Measurements from ENCODE around the gene GALNT11. TPM values are rescaled to one million over a fixed set of nuclear protein-coding genes. Genes with fewer than 3 reads are reported as not detected.

Gene GALNT11
- polyA plus RNA-seq, 3 donors: 116 to 122 (median 119) TPM

DNA sequence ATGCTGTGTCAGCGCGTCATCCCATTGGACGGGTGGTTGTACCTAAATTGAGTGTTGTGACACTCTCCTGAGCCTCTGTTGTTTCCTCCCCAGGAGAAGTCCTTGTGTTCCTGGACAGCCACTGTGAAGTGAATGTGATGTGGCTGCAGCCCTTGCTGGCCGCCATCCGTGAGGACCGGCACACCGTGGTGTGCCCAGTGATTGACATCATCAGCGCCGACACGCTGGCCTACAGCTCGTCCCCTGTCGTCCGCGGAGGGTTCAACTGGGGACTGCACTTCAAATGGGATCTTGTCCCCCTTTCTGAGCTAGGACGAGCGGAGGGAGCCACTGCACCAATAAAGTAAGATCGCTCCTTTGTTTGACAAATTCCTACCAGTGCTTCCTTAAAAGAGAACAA lies 82.5 kb downstream of the GALNT11 start:
- no peak for DNase-seq (ENCODE audit: low read depth in 3 of 3, low spot score in 2 of 3)

- no peak for DNase-seq (ENCODE audit: low read depth in 3 of 3, low spot score in 2 of 3)
Observed at GRCh38 chr7:152108359-152108758, 82.9 kb downstream of the GALNT11 start.

DNA sequence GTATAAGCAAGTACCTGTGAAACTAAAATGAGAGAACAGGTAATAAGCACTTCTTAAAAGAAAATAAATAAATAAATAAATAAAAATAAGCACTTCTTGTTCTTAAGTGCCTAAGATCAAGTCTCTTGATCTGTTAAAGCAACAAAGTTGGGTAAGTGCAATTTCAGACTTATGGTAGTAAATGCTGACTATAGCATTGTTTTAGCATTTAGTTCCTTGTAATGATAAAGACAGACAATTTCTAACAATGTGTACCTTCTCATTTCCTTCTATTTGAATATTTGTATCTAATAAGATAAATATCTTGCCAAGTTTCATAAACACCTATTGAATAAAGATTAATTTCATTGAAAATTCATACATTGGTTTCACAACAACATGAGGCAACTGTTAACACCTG lies 87.4 kb downstream of the GALNT11 start:
- no peak for DNase-seq (ENCODE audit: low read depth in 3 of 3, low spot score in 2 of 3)

- DNase-seq (ENCODE audit: low read depth in 3 of 3, low spot score in 2 of 3): no peak
Observed at GRCh38 chr7:152115021-152115718, 89.7 kb downstream of the GALNT11 start.

DNA sequence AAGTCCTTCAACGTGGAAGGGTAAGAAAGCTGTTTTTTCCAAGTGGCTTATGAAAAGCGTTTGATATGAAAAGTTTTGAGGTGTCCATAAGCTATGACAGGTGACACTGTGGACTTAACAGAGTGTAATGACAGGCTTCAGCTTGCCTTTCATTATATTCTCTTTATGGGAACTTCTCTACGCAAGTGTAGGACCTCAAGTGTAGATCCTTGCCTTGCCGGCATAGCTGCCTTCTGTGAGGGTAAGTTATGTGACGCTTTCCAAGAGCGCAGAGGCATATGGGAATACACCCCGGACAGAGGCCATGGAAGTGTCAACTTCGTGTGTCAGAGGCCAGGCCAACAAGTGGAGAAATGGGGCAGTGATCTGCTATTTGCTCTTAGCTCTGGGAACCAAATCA lies 91.9 kb downstream of the GALNT11 start:
- DNase-seq (ENCODE audit: low read depth in 3 of 3, low spot score in 2 of 3): no peak

GRCh38 chr7:152120210-152120609 lies 94.7 kb downstream of the GALNT11 start:
- no peak for DNase-seq (ENCODE audit: low read depth in 3 of 3, low spot score in 2 of 3)

DNA sequence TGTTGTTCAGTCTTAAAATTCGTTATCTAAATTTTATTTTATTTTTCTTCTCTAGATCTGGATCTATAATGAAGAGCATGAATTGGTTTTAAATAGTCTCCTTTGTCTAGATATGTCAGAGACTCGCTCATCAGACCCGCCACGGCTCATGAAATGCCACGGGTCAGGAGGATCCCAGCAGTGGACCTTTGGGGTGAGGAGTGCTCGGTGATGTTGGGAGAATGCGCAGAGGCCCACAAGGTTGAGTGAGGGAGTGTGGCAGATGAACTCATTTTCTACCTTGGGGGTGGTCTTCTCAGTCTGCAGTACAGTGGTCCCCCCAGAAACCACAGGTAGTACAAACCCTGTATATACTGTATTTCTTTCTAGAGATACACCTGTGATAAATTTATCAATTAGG lies 95.3 kb downstream of the GALNT11 start:
- no peak for DNase-seq (ENCODE audit: low read depth in 3 of 3, low spot score in 2 of 3)

DNA sequence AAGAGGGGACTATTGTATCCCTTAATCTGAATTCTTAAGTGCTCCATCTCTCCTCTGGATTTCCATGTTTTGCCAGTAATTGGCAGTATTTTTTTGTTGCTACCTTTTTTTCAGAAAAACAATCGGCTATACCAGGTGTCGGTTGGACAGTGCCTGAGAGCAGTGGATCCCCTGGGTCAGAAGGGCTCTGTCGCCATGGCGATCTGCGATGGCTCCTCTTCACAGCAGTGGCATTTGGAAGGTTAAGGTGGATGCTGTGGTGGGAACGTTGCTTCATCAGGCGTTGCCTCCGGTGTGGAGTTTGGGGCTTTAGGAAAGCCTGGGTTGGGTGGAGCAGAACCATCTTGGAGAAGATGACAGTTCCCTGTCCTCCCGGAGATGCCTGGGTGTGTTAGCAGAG lies 96.0 kb downstream of the GALNT11 start:
- no peak for DNase-seq (ENCODE audit: low read depth in 3 of 3, low spot score in 2 of 3)

- no peak for DNase-seq (ENCODE audit: low read depth in 3 of 3, low spot score in 2 of 3)
Observed at GRCh38 chr7:152122540-152122939, 97.1 kb downstream of the GALNT11 start.

DNA sequence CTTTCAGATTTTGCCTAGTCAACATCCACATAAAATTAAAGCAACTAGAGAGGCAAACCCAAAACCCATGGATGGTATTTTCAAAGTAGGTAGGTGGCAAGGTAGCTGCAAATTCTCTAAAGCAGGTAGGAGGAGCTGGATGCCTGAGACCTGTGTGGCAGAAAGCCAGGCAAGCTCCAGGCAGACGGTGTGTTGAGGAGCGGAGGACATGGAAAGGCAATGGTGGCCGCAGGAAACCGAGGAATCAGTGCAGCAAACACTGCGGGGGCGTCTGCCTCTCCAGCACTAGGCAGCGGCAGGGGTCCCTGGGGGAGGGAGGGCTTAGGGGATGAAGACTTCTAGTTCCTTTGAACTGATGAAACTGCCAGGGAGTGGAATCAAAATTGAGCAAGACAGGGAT lies 101.3 kb downstream of the GALNT11 start:
- no peak for DNase-seq (ENCODE audit: low read depth in 3 of 3, low spot score in 2 of 3)

DNA sequence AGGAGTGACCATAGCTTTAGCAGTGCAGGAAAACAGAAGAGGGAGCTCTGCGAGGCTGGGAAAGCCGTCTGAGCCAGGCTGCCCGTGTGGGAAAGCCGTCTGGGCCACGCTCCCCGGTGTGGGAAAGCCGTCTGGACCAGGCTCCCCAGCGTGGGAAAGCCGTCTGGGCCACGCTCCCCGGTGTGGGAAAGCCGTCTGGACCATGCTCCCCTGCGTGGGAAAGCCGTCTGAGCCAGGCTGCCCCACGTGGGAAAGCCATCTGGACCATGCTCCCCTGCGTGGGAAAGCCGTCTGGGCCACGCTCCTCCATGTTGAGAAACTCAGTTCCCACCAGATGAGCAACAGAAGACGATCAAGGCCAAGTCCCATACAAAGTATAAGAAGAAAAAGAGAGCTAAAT lies 101.8 kb downstream of the GALNT11 start:
- no peak for DNase-seq (ENCODE audit: low read depth in 3 of 3, low spot score in 2 of 3)

DNA sequence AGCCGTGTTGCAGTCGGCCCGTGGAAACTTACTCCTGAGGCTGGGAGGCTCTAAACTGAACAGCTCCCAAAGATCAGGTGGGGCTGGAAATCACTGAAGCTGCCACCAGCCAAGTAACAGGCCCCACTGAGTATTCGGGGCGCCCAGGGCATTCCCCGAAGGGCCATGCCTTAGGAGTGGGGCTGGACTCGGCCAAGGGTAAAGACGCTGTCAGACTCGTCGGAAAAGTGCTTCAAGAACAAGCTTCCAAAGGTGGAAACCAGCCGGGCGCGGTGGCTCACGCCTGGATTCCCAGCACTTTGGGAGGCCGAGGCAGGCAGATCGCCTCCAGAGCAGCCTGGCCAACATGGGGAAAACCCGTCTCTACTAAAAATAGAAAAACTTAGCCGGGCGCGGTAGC lies 102.8 kb downstream of the GALNT11 start:
- no peak for DNase-seq (ENCODE audit: low read depth in 3 of 3, low spot score in 2 of 3)

- no peak for DNase-seq (ENCODE audit: low read depth in 3 of 3, low spot score in 2 of 3)
Observed at GRCh38 chr7:152128741-152129461, 103.4 kb downstream of the GALNT11 start.

DNA sequence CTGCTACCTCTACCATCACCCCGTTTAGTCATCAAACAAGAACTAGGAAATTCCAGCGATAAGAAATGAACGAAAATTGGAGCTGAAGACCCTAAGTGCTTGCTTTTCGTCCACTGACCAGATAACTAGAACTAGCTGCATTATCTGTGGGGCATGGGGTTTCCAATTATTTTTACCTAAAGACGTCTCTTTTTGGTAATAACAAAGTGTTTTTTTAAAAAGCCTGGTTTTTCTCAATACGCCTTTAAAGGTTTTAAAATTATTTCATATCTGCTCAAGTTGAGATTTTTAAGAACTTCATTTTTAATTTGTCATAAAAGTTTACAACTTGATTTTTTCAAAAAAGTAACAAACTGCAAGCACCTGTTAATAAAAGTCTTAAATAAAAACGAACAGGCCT lies 104.2 kb downstream of the GALNT11 start:
- no peak for DNase-seq (ENCODE audit: low read depth in 3 of 3, low spot score in 2 of 3)

DNA sequence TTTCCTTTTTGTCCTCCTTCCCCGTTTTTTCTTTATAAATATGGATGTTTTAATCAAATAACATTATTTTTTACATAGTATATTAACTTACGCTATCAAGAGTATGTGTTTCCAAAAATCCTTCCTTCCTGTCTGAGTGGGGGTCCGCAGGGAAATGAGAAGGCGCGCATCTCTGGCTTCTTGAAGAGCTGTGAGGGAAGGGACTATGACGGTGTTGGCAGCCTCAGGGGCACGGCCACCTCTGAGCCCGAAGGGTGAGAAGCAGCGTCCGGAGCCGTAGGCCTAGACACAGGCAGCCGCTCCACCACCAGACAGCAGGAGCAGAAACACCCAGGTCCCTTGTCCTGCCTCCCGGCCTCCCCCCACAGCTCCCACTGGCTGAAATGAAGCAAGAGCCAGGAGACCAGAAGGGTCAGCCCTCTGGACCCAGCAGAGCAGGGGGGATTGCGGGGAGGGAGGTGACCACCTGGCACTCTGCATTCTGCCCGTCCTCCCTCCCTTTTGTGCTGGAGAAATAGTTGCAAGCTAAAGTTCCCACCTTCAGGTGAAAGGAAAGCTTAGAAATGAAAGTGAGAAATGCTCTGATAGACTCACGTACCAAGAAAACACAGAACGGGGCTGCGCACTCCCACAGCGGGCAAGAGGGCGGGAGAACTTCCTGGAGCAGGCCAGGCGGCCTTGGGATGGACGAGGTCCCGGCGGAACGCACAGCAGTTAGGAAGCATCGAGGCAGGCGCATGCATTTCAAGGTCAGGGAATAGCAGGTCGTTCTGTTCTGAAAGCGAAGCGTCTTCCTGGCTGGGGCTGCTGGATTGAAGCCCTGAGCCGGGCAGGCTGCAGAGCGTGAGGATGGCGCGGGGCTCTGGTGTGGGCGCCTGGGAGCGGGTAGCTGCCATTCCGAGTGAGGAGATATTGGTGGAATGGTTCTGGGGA lies 105.5 kb downstream of the GALNT11 start:
- DNase-seq (ENCODE audit: low read depth in 3 of 3, low spot score in 2 of 3): no peak

GRCh38 chr7:152131981-152132494 lies 106.6 kb downstream of the GALNT11 start:
- DNase-seq (ENCODE audit: low read depth in 3 of 3, low spot score in 2 of 3): no peak

- no peak for DNase-seq (ENCODE audit: low read depth in 3 of 3, low spot score in 2 of 3)
Observed at GRCh38 chr7:152132812-152133211, 107.3 kb downstream of the GALNT11 start.

DNA sequence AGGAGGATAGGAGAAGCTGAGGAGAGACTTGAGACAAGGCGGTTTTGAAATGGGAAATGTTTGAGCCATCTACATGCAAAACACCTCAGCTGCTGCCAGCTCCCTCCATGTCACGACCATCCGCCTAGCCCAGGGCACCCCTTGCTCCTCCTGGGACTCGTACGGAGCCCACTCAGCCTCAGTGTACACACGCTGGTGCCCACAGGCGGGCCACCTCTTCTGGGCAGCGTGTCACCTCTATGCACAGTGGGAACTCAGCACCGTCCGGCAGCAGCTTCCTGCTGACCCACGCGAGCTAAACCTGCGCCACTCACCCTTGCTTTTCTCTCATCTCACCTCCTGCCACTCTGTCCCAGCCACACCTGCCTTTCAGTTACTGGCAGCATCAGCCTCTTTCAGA lies 108.3 kb downstream of the GALNT11 start:
- DNase-seq (ENCODE audit: low read depth in 3 of 3, low spot score in 2 of 3): no peak

DNA sequence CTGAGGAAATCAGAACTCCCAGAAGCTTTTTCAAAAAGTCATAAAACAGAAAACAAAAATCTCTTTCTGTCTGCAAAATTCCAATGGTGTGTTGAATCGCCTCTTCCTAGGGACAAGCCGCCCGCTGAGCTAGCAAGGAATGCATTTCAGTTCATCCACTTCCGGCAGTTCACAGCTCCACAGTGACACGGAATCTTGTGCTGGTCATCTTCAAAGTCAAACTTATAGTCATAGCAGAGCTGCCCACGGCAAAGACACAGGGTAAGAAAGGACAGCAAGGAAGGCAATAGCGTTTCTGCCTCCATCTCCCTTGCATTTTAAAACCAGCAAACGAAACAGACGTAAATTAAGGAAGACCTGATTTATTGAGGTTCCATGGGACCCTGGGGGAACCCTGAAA lies 111.2 kb downstream of the GALNT11 start:
- DNase-seq (ENCODE audit: low read depth in 3 of 3, low spot score in 2 of 3): peak in 2 of 3 donors; percentile 19 to 29

GRCh38 chr7:152137476-152138025 lies 112.1 kb downstream of the GALNT11 start:
- DNase-seq (ENCODE audit: low read depth in 3 of 3, low spot score in 2 of 3): no peak

DNA sequence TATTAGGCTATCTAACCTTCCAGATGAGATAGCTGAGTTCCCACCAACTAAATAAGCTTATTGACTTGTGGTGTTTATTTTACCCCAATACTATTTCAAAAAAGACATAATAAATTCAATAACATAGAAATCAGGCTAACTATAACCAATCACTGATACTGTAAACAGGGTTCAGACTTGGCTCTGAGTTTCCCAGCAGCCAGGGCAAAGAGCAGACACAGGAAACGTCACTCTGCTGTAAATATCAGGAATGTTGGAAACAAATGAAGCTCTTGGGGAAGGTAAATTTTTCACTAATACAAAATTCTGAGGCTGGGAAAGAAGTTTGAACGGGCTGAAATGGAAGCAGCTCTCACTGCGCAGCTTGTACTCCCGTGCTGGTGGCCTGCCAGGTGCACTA lies 114.6 kb downstream of the GALNT11 start:
- DNase-seq (ENCODE audit: low read depth in 3 of 3, low spot score in 2 of 3): no peak

Measured in right renal cortex interstitium (tissue), 3 donors.